Memory B cell (primary cell): ENCODE data around the gene BAIAP3.
"Not testable (repeated sequence)": the region's sequence is repeated elsewhere in the genome, so short reads cannot be mapped to it uniquely, and the experiment has no call there.

Experiments
- ATAC-seq: fragments of 150-1000 bp; cut with Tn5 transposase; 2 replicates; pipeline ENCODE4 v1.10.0; 2021; ENCODE audit warnings: low read depth, mild to moderate bottlenecking, moderate library complexity
- DNase-seq, 2 donors: peaks; one replicate each; pipeline ENCODE4 v3.0.0; 2022; ENCODE audit warnings: low spot score in 2 of 2
- H3K27ac Mint-ChIP-seq: one replicate; pipeline ENCODE4 v1.8.0; 2022; ENCODE audit warnings: mild to moderate bottlenecking, moderate library complexity, mixed read lengths
- H3K27me3 Mint-ChIP-seq: one replicate; pipeline ENCODE4 v1.8.0; 2022; ENCODE audit warnings: mixed read lengths
- H3K36me3 Mint-ChIP-seq: one replicate; pipeline ENCODE4 v1.8.0; 2022; ENCODE audit warnings: mild to moderate bottlenecking, mixed read lengths
- H3K4me1 Mint-ChIP-seq: one replicate; pipeline ENCODE4 v1.8.0; 2022; ENCODE audit warnings: mixed read lengths
- H3K4me3 Mint-ChIP-seq: one replicate; pipeline ENCODE4 v1.8.0; 2022; ENCODE audit warnings: mild to moderate bottlenecking, moderate library complexity, mixed read lengths
- H3K9me3 Mint-ChIP-seq: one replicate; pipeline ENCODE4 v1.8.0; 2022; ENCODE audit warnings: mixed read lengths

The BAIAP3 gene, protein sequence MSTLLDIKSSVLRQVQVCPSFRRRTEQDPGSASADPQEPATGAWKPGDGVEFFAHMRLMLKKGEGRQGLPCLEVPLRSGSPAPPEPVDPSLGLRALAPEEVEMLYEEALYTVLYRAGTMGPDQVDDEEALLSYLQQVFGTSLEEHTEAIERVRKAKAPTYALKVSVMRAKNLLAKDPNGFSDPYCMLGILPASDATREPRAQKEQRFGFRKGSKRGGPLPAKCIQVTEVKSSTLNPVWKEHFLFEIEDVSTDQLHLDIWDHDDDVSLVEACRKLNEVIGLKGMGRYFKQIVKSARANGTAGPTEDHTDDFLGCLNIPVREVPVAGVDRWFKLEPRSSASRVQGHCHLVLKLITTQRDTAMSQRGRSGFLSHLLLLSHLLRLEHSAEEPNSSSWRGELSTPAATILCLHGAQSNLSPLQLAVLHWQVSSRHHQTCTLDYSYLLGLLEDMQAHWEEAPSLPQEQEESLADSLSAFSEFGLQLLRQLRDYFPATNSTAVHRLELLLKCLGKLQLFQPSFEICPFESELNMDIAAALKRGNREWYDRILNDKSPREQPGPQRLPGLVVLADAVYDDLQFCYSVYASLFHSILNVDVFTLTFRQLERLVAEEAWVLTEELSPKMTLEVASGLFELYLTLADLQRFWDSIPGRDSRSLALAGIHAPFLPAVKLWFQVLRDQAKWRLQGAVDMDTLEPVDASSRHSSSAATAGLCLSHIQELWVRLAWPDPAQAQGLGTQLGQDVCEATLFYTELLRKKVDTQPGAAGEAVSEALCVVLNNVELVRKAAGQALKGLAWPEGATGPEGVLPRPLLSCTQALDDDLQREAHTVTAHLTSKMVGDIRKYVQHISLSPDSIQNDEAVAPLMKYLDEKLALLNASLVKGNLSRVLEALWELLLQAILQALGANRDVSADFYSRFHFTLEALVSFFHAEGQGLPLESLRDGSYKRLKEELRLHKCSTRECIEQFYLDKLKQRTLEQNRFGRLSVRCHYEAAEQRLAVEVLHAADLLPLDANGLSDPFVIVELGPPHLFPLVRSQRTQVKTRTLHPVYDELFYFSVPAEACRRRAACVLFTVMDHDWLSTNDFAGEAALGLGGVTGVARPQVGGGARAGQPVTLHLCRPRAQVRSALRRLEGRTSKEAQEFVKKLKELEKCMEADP

DNA sequence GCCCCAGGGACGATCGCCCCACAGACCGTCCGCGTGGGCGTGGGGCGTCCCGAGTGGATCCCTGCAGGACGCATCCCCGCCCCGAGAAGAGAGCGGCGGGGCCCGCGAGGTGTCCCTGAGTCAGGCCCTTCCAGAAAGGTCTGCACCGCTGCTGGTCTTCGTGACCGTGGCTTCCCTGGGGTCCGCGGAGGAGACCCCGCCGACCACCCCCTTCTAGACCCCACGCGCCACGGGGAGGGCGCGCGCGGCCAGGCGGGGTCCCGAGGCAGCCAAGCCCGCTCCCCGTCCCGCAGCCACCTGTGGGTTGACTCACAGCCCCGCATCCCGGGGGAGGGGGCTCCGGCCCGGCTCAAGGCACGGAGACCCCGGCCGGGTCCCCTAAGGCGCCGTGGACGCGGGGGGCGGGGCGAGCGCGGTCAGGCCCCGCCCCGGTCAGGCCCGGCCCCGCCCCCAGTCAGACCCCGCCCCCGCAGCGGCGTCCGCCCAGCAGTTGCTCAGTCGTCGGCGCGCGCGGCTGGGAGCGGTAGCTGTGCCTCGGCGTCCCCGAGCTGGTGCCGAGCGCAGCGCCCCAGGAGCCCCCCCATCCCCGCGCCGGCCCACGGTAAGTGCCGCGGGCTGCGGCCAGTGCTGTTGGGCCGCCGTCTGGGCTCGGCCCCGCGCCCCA is at the start of gene BAIAP3:
Gene BAIAP3 (plus strand): TSS at position 497 of the 664 bp plus-strand sequence. CDS start 4,905 bp downstream, outside the sequence.
- peak within 1 kb of the TSS; percentile 97 for H3K27ac Mint-ChIP-seq
- H3K27me3 Mint-ChIP-seq = no peaks in the 10 kb centered on the region
- H3K36me3 Mint-ChIP-seq = no peaks in the 10 kb centered on the region
- H3K9me3 Mint-ChIP-seq = no peaks in the 10 kb centered on the region
- H3K4me1 Mint-ChIP-seq = peaks cover 6% of the 10 kb centered on the region
- ATAC-seq (peak; percentile 39), DNase-seq (peak; percentile 59 to 69)
- H3K4me3 Mint-ChIP-seq = peak within 1 kb of the TSS; percentile 84

DNA sequence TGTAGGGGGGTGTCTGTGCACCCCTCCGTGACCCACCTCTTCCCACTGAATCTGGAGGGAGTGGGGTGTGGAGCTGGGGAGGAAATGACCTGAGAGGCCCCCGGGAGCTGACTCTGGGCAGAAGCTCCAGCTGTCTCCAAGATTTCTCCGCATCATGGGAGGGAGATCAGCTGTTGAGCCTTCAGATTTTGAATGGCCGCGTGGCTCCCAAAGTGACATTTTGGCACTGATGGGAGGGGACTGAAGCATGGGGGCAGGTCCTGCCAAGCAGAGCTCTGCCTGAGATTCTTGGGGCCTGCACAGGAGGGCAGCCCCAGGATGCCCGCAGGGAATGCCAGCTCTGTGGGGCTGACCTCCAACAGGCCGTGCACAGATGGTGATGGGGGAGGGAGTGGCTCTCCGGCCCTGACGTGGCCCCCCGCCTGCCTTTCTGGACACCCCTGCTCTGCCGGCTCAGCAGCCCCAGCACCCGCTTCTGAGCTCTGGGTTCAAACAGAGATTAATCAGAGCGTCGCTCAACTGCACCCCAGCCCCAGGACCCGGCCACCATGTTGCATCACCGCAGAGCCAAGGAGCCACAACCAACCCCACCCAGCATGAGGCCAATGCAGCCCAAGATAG is 49.3 kb upstream of the BAIAP3 start:
- Mint-ChIP-seq H3K27me3 (peaks cover 15% of the 10 kb centered on the region), H3K36me3 (no peaks in the 10 kb centered on the region), H3K4me3 (no peak overlapping the region), H3K4me1 (peaks cover 2% of the 10 kb centered on the region), H3K27ac (no peak overlapping the region), H3K9me3 (no peaks in the 10 kb centered on the region)
- DNase-seq = no peak
- no peak for ATAC-seq

DNA sequence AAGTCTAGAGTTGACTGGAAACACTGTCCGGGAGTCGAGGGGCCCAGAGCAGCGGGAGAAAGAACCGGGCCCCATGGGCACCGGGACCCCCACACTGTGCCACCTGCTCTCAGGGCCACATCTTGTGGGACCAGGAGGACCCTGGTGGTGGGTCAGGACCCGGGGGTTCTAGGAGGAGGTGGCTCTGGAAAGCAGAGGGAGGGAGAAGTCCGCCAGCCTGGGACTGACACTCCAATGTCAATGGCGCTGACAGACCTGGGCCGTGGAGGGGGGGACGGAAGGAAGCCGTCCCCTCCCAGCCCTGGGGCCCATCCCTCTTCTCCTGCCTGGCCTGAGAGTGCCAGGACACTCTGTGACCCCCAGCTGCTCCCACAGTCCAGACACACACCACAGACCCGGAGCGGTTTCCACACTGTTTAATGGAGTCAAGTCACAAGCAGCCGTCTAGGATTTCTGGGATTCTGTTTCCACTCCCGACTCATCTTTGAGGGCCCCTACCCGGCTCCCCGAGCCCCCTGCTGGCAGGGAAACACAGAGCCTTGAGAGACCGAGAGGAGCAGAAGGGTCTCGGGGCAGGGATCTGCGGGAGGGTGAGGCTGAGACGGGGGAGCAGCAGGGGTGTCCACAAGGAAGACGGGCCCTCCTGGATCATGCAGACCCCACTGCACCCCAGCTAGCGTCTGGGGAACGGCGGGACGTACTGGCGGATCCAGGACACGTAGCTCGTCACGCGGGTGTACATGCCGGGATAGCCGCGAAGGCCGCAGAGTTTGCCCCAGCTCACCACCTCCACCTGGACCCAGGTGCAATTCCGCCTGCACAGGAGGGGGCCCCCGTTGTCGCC is 47.6 kb upstream of the BAIAP3 start:
- Mint-ChIP-seq H3K4me1 (peaks cover 2% of the 10 kb centered on the region), H3K9me3 (no peaks in the 10 kb centered on the region), H3K27ac (no peak overlapping the region), H3K36me3 (no peaks in the 10 kb centered on the region), H3K4me3 (no peak overlapping the region), H3K27me3 (peaks cover 14% of the 10 kb centered on the region)
- ATAC-seq (no peak), DNase-seq (no peak)

DNA sequence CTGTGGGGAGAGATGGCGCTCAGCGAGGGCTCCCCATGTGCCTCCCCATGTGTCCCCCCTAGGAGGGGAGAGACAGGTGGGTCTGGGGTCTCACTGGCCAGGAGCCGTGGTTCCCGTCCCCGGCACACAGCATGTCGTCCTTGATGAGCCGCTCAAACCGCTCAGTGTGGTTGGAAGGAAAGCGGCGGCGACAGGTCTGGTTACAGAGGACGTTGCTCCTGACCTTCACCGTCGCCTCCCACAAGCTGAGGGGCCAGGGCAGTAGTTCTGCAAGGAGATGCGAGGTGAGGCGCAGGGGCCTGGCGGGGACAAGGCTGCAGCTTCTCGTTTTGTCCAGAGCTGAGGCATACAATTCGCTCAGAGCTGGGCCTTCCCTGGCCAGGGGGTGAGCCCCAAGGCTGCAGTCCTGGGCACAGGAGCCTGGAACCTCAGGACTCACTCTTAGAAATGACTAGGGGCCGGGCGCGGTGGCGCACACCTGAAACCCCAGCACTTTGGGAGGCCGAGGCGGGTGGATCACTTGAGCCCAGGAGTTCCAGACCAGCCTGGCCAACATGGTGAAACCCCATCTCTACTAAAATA is 46.8 kb upstream of the BAIAP3 start:
- Mint-ChIP-seq H3K36me3 (no peaks in the 10 kb centered on the region), H3K4me1 (peaks cover 2% of the 10 kb centered on the region), H3K27me3 (peaks cover 14% of the 10 kb centered on the region), H3K9me3 (no peaks in the 10 kb centered on the region), H3K27ac (no peak overlapping the region), H3K4me3 (no peak overlapping the region)
- ATAC-seq (no peak), DNase-seq (no peak)

DNA sequence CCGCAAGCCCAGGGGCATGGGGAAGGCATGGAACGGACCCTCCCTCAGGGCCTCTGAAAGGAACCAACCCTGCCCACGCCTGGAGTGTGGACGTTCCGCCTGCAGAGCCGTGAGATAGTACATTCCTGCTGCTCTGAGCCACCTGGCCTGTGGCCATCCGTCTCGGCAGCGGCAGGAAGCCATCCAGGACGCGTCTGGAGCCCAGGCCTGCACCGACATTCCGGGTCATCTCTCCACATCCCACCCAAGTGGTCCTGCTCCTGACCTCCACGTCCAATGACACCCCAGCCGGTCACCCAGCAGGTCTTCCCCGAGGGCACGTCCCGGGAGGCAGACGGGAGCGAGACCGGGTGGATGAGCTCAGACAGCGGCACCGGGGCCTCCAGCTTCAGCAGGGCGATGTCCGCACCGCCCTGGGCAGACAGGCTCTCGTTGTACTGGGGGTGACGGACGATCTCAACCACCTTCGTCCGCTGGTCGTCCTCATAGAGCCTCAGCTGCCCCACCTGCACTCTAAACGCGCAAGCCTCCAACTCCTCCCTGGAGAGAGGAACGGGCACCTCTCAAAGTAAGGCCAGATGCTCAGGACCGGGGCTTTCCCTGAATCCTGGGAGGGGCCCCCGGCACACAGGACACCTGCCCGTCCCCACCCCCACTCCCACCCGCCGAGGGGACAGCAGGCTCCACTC is 45.3 kb upstream of the BAIAP3 start:
- Mint-ChIP-seq H3K4me1 (peaks cover 2% of the 10 kb centered on the region), H3K4me3 (no peak overlapping the region), H3K36me3 (no peaks in the 10 kb centered on the region), H3K9me3 (no peaks in the 10 kb centered on the region), H3K27me3 (peaks cover 16% of the 10 kb centered on the region), H3K27ac (no peak overlapping the region)
- no peak for DNase-seq
- ATAC-seq = no peak

DNA sequence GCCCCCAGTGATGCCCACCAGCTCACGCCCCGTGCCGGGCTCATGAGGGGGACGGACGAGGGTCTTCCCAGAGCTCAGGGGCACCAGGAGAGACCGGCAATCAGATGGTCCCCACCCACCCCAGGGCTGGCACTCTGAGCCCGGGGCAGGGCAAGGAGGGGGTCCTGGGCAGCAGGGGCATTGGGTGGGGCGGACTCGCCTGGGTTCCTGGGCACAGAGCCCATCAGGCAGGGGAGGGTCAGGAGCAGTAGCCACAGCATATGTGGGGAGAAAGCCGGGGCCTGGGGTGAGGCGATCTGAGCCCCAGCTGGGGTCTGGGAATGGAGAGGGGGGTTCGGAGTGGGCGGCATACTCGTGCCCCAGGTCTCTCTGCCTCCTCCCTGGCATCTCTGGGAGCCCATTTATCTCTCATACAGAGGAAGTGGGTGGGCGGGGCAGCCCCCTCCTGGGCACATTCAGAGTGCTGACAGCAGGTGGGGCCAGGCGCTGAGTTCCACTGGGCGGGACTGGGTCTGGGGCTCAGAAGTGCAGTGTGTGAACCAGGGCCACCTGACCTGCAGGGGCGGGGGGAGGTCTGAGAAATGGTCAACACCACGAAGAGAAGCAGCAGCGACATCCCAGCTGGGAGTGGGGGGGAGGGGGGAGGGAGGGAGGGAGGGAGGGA is 44.5 kb upstream of the BAIAP3 start:
- DNase-seq = no peak
- Mint-ChIP-seq H3K9me3 (no peaks in the 10 kb centered on the region), H3K4me3 (peak overlapping the region; percentile 46), H3K36me3 (no peaks in the 10 kb centered on the region), H3K4me1 (peaks cover 2% of the 10 kb centered on the region), H3K27ac (no peak overlapping the region), H3K27me3 (peaks cover 16% of the 10 kb centered on the region)
- ATAC-seq = peak; percentile 70

DNA sequence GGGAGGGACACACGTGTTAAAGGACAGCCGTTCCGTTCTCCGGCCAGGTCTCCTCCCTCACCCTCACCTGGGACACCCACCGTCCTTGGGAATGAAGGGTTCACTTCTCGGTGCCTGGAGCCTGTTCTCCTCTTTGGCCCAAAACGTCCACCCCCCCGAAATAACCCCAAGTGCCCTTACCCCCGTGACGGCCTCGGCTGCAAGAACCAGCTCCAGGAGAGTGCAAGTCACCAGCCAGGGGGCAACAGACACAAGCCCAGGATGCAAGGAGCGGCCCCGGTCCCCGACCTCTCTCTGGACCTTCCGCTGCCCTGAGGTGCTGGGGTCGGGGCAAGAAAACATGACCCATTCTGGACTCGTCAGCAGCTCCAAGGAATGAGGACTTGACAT is 44.0 kb upstream of the BAIAP3 start:
- no peak for DNase-seq
- Mint-ChIP-seq H3K27ac (no peak overlapping the region), H3K36me3 (no peaks in the 10 kb centered on the region), H3K27me3 (peaks cover 16% of the 10 kb centered on the region), H3K4me3 (no peak overlapping the region), H3K9me3 (no peaks in the 10 kb centered on the region), H3K4me1 (peaks cover 6% of the 10 kb centered on the region)
- ATAC-seq = no peak

DNA sequence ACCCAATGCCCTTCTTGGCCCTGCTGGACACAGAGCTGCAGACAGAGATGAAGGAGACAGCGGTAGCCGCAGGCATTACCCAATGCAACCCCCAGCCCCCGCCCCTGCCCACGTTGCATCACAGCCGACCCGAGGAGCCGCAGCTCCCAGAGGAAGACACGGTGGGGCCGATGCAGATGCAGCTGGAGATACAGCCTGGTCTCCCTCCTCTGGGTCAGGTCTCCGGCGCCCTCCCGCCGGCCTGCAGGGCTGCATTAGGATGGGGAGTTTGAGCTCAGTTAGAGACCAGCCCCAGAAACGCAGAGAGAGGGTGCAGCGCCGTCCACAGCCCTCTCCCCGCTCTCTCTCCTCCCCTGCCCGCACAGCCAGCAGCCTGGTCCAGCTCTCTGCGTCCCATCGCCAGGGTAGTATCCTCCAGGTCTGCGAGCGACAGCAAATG is 43.4 kb upstream of the BAIAP3 start:
- Mint-ChIP-seq H3K4me1 (peaks cover 8% of the 10 kb centered on the region), H3K9me3 (no peaks in the 10 kb centered on the region), H3K27ac (no peak overlapping the region), H3K27me3 (peaks cover 16% of the 10 kb centered on the region), H3K36me3 (no peaks in the 10 kb centered on the region), H3K4me3 (no peak overlapping the region)
- DNase-seq = no peak
- no peak for ATAC-seq

DNA sequence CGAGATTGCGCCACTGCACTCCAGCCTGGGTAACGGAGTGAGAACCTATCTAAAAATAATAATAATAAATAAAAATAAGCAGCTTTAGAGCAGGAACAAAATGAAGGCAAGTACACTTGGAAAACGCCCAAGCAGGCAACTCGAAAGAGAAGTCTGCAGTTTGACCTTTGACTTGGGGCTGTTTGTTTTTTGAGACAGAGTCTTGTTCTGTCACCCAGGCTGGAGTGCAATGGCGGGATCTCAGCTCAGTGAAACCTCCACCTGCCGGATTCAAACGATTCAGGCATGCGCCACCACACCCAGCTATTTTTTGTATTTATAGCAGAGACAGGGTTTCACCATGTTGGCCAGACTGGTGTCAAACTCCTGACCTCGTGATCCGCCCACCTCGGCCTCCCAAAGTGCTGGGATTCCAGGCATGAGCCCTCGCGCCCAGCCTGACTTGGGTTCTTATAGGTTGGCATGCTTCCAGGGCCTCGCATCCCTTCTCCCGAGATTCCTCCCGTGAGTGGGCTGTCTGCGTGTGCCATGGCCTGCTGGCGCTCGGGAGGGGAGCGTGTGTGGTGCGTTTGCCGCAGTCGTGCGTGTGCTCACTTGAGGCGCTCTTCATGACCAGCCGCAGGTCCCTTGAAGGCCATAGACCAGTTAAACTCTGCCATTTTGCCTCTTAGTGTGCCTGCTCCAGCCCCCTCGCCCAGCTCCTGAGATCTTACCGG is 42.4 kb upstream of the BAIAP3 start:
- H3K4me1 Mint-ChIP-seq = peaks cover 13% of the 10 kb centered on the region
- ATAC-seq = no peak
- H3K27ac Mint-ChIP-seq = no peak overlapping the region
- H3K9me3 Mint-ChIP-seq = no peaks in the 10 kb centered on the region
- H3K36me3 Mint-ChIP-seq = no peaks in the 10 kb centered on the region
- H3K4me3 Mint-ChIP-seq = no peak overlapping the region
- H3K27me3 Mint-ChIP-seq = peaks cover 15% of the 10 kb centered on the region
- DNase-seq = no peak

DNA sequence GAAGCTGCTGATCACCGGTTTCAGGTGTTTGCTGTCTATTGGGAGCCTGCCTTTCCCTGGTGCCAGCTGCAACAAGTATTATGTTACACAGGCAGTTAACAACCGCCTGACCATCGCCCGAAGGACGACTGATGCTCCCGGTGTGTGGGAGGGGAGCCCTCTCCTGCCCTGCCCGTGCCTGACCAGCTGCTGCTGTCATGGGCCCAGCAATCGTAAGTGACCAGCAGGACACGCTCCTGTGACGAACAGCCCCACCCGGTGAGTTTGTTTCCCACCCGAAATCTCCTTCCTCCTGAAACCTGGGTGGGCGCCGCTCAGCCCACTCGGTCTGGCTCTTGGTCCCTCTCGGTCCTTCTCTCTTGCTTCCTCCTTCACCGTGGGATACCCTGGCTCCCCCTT is 41.9 kb upstream of the BAIAP3 start:
- Mint-ChIP-seq H3K27me3 (peaks cover 11% of the 10 kb centered on the region), H3K36me3 (no peaks in the 10 kb centered on the region), H3K27ac (no peak overlapping the region), H3K9me3 (no peaks in the 10 kb centered on the region), H3K4me3 (no peak overlapping the region), H3K4me1 (peaks cover 13% of the 10 kb centered on the region)
- no peak for DNase-seq
- ATAC-seq = no peak

DNA sequence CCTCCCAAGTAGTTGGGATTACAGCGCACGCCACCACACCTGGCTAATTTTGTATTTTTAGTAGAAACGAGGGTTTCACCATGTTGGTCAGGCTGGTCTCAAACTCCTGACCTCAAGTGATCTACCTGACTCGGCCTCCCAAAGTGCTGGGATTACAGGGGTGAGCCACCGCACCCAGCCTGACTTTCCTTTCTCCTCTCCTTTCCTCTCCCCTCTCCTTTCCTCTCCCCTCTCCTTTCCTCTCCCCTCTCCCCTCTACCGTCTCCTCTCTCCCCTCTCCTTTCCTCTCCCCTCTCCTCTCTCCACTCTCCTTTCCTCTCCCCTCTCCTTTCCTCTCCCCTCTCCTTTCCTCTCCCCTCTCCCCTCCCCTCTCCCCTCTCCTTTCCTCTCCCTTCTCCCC is 41.2 kb upstream of the BAIAP3 start:
- not testable (repeated sequence) for H3K4me3 Mint-ChIP-seq, DNase-seq, ATAC-seq, H3K36me3 Mint-ChIP-seq, H3K27ac Mint-ChIP-seq, H3K9me3 Mint-ChIP-seq
- peaks cover 11% of the 10 kb centered on the region for H3K27me3 Mint-ChIP-seq
- peaks cover 18% of the 10 kb centered on the region for H3K4me1 Mint-ChIP-seq
